GM21447 (cell line): ENCODE measurements around the gene CNTN5.

Experiments
- ATAC-seq: cut with Tn5 transposase; IDR thresholded peaks from one replicate; pipeline ENCODE4 v1.9.1; 2021; ENCODE audit not compliant: unreplicated experiment

Gene CNTN5

DNA sequence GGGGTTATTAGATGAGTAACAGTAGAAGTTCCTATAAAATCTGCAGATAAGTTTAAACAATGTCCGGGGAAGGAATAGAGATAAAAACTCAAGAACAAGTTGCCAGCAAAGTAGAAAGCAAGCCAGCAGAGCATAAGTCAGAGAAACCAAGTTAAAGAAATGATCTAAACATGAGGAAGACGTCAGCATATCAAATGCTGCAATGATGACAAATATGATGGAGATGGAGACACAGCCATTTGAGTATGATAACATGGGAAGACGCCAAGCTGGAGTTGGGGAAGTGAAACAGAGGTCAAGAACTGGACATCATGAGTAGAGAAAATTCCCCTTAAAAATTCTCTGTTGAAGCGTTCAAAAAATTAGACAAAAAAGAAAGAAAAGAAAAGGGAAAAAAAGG, 571.5 kb downstream of the CNTN5 start:
- ATAC-seq: no peak

DNA sequence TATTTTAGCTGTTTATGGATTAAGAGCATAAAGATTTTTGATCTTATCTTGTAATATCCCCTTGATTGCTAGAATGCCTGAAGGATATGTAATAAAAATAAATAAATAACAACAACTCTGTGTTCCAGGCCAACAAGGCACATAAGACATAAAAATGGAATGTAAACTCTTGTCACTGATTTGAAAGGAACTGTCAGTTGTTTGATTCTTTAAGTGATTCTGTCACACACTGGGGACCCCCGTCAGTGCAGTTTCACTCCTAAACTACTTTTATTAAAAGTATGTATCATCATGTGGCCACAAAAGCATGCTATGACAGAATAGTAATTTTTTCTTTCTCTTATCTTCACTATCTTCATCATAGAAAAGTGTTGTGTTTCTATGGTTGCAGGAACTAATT, 572.4 kb downstream of the CNTN5 start:
- no peak for ATAC-seq

DNA sequence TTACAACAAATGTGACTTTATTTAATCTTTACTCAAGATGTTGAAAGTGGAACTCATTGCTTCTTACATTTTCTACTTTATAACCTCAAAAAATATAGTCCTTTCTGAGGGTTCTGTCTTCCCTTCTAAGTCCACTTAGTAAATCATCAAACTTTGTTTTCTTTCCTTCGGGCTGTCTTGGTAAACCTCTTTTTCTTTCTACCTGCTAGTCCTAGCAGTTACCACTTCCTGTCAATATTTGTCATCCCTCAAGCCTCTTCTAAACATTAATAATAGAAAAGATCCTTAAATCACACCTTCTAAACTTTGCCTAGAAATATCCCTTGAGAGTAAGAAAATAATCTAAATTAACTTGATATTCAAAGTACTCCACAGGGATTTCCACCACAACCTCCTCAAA, 580.4 kb downstream of the CNTN5 start:
- no peak for ATAC-seq

DNA sequence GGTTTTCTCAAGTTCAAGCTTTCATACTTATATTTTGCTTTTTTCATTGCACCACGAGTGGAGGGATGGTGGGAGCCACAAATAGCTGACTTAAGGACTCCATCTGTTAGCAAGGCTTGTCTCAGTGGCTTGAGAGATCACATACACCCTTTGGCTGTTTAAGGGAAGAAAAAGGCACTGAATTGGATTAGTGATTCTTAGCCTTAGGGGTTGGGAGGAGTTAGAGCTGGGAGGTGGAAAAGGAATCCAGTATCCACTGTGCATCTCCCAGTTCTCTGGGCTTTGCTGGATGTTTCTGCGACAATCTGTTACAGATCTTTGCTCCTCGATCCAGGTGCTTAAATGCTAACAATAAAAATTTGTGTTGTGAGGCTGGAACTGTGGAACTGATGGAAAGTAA, 593.6 kb downstream of the CNTN5 start:
- no peak for ATAC-seq

DNA sequence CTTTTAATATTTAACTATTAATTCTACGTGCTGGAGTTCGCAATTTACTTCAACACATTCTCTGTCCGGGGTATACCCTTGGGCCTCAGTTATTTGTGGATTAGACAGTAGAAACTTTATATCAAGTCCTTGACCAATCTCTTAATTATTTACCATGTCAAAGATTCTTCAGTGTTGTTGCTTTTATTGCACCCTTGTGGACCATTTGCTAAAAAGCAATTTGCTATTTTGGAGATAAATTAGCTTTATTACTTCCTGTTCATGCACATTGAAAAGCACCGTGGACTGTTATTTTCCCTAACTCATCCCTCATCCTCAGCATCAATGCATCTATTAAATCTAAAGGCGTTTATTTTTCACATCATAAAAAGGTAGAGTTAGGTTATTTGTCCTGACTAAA, 609.9 kb downstream of the CNTN5 start:
- no peak for ATAC-seq

GRCh38 chr11:99631618-99632017, 610.9 kb downstream of the CNTN5 start:
- no peak for ATAC-seq

GRCh38 chr11:99632969-99633368, 612.2 kb downstream of the CNTN5 start:
- no peak for ATAC-seq

DNA sequence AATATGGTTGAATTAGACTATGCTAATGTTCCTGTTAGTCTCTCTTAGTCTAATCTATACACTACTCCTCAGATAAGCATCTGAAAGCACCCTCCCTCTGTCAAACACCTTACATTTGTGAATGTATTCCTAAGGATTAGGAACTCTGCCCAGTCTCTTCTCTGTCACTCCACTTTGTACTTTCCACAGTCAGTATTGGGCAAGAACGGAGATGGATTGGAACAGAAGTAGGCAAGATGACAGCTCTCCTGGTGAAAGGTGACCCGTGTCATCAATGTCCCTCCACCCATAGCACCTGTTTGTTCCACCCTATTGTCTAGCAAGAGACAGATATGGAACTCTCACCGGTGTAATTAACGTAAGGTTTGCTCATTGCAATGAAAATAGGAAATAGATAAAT, 613.8 kb downstream of the CNTN5 start:
- ATAC-seq: no peak

- ATAC-seq: no peak
These were observed 617.4 kb downstream of the CNTN5 start for GRCh38 chr11:99638073-99638553.

DNA sequence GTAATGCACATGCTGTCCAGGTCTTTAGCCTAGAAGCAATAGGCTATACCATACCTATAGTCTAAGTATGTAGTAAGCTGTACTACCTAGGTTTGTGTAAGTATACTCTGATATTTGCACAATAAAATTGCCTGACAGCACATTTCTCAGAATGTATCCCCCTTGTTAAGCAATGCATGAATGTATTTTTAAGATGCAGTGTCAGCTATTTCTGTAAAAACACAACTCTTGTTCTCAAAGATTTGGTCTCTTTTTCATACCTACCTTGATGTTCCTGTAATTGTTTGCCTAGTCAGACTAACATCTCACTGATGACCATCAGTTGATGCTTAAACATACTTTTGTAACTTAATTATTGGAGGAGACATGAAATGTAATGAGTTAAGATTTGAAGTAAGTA, 619.9 kb downstream of the CNTN5 start:
- ATAC-seq: no peak

GRCh38 chr11:99645934-99646333, 625.2 kb downstream of the CNTN5 start:
- no peak for ATAC-seq

- no peak for ATAC-seq
These were observed 649.4 kb downstream of the CNTN5 start for GRCh38 chr11:99670067-99670676.

DNA sequence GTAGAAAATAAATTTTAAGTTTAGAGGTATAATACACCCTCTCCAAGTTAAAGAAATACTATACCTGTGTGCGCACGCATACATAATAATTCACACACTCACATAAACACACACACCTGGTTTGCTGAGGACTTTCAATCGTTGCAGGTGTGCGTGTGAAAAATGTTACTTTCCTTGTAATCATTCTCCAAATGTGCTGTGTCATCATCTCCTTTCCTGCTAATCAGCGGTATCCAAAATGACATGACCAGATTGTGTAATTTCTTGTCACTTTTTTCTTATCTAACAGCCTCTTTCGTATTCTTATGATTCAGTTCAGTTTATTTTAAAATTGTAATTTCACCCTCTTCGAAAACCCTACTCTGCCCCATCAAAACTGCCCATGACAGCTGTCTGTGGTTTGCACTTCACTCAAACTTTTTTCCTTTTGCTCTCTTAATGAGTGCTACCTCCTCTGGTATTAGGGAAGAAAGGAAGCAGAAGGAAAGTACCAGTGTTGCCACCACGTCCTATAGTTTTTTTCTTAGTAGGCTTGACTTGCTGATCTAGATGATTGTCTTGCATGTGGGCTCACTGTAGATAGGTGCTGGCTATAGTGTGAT, 651.2 kb downstream of the CNTN5 start:
- no peak for ATAC-seq

DNA sequence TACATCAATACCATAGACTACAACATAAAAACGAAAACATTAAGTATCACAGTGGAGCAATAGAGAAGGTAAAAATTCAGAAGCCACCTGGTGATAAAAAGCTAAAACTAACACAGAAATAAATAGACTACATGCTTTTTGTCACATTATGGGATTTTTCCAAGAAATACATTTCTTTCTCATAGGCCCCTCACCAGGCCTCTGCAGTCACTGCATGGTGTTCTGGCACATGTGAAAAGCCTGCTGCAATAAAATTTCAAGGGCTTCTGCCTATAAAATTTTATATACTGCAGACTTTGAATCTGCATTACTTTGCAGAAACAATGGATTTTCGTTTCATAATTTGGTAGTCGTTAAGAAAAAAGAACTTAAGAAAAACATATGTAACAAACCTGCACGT, 655.5 kb downstream of the CNTN5 start:
- ATAC-seq: no peak

DNA sequence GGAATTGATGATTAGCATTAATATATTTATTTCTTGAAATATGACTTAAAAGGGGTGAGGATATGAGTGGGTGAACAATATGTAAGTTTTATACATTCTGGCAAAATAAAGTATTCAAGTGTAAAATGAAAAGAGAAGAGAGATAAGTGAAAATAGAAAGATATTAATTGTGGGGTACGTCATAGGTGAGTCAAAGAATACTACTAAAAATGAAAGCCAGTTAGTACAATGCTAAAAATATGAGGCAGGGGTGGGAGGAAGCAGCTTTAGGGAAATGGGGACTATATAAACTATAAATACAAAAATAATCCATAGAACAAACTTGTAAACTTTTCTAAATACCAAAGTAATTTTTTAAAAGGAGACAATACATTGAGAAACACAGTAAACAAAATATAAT, 661.4 kb downstream of the CNTN5 start:
- no peak for ATAC-seq

DNA sequence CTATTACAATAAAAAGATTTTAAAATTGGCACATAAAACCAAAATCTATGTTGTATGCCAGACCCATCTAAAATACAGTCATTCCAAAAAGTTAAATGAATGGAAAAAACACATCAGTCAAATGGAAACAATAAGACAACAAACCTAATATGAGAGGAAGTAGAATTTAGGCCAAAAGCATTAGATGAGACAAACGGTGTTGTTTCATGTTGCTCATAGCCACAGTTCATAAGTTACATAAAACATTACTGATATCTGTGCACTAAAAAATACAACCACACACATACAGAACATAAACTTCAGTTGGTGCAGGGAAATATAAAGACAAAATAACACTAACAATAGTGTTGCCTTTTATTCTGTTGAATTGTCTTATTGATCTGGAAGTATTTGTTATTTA, 661.9 kb downstream of the CNTN5 start:
- ATAC-seq: no peak

- ATAC-seq: no peak
These were observed 663.2 kb downstream of the CNTN5 start for GRCh38 chr11:99683933-99684332.

DNA sequence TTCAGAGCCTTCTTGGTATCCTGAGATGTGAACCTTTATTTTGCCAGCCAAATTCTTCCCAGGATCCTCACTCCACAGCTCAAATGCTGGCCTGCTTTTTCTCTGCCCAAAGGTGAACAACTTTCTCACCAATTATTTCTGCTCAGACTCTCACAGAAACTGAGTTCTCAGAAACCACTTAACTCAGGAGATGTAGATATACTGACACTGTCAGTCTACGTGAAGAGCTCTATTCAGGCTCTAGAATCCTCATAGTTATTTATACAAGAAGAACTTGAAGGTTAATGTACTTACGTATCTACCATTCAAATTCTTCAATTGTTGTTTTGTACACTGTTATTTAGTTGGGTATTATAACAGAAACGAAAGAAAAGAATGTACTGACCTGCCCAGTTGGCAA, 666.1 kb downstream of the CNTN5 start:
- no peak for ATAC-seq

DNA sequence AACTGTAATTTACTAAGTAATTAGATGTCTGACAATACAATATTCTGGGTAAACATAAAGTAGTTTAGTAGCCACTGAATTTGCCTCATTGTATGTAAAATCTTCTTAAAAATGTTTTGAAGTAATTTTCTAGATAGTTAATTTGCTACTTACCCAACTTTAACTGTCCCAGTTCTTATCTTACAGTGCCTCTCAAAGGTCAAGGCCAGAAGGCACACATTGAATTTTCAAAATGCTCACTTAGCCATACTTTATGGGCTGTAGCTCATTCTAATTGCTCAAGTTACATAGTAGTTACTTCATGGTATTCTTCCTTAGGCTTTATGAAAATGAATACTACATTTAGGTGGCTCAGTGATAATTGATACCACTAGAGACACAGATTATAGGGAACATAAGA, 666.6 kb downstream of the CNTN5 start:
- no peak for ATAC-seq

GRCh38 chr11:99693941-99694492, 673.3 kb downstream of the CNTN5 start:
- ATAC-seq: no peak

DNA sequence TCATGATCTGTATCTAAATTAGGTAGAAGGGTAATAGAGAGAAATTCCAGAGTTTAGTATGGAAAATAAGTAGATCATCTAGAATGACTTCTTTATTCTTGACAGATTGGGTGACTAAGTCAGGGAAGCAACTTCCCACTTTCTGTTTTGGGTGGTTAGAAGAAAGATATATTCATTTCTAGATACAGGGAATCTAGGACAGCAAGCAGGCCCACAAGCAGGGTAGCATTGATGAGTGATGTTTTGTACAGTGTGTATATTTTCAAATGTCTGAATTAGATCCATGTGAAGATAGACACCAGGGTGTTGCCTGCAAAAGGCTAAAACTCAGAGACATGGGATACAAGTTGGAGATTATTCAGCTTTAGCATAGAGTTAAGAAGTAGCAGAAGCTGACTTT, 674.4 kb downstream of the CNTN5 start:
- no peak for ATAC-seq

DNA sequence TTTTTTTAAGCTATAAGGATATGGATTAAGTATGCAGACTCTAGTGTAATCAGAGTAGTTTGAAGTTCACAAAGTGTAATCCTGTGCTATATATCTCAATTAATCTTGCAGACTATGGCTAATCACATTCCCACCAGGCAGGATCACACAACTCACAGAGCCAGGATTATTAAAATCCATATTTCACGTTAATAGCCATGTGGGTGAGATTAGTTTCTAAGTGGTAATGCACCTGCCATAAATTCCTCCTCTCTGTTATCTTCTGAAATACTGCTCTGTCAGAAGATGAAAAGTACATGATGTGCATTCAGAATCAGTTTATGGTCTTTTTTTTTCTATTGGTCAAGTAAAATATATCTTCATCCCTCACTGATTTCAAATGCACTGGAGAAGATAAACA, 686.1 kb downstream of the CNTN5 start:
- ATAC-seq: no peak
